NCI-H526 treated with DMSO at 0.1 percent for 48 hours (cell line): Measurements from ENCODE around the gene ECT2.
"Not testable (repeated sequence)": the region's sequence is repeated elsewhere in the genome, so short reads cannot be mapped to it uniquely, and the experiment has no call there.

ENCODE experiments used
- DNase-seq: peaks from one replicate; lab custom pipeline; 2025; lab: John Stamatoyannopoulos, UW

Gene ECT2

DNA sequence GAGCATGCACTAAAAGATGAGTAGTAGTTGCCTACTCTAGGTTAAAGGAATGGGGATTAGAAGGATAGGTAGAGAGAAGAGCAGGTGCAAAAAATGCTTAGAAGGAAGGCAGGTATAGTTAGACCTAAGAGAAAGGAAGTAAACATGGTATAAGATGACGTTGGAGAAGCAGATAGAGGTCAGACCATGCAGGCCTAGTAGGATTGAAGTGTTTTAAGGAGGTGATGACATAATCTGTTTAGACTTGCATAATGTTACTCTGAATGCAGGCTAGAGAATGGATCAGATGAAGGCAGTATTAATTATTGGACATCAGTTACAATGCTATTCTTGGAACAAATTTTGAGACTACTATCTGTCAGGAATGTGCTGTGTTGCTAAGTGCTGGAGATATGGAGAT is 11.1 kb upstream of the ECT2 start:
- no peak for DNase-seq

DNA sequence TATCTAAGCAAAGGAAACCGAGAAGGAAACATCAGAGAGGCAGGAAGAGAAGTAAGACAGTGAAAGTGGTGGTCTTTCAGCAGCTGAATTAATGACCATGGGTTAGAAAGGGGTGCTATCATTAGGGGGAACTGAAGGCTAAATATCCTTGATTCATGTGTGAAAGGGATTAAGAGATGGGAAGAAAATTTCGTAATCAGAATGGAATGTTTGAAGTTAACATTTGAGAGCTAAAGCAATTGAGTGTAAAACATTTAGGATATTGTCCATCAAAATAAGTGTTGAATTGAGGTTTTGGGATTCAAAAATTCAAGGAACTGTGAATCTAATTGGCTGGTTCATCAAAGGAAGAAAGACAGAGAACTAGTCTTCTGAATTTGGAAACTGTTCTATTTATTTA is 4.1 kb upstream of the ECT2 start:
- no peak for DNase-seq

DNA sequence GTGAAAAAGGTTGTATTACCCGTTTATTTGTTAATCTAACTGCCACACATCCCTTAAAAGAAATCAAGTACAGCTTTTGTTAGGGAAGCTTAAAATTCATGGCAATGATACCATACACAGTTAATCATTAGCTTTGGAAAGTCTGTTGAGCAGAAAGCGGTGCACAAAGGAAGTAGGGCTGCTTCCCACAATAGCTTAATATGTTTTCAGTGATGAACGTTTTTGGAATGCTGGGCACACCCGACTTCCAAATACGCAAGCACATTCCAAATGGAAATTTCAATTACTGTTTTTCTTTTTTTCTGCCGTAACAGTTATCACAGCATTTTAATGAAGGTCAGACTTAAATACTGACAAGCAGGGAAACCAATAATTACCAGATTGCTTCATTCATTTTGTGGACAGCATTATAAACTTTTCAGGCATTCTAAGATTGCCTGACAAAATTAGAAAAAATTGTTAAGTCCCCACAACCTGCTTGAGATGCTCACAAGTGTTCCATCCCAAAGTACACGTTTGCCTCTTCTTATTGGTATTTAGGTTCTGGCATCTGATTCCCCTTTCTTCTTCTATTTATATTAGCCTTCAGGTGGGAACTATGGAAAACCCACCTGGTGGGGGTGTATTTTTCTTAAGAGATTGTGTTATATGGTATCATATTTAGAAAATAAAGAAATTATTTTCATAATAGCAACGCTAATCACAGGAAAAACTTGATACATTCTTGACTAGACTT is 1.1 kb upstream of the ECT2 start:
- DNase-seq: peak; percentile 74

DNA sequence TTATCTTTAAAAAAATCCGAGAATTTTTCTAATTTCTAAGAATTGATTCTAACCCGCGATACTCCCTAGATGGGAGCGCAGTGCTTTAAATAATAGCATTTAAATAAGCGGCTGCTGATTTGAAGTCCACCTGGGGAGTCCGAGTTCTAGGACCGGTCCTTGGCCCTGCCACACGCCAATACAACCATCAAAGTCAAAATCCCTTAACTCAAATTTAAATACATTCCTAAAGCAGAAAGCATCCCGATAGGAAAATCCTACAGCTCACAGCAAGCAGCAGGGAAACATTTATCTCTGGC is 508 bp upstream of the ECT2 start:
- DNase-seq: no peak

DNA sequence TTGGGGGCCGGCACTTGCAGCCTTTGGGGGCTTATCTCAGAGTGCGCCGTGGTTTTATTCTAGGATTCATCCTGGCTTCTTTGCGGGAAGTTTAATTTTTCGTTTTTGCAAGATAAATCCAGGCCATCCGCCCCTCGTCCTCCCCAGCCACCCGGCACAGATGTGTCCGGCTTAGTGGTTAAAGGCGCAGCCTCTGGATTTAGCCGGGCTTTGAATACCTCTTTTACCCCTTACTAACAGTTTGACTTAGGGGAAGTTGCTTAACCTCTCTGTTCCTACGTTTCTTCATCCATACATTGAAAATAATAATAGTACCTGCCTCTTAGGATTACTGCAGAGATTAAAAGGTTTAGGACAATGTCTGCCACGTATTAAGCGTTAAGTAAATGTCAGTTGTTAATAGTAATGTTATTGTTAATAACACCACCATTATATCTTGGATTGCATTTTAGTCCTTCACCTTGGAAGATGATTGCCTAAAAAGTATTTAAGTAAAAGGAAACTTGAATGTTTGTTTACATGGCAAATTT is 714 bp downstream of the ECT2 start:
- no peak for DNase-seq

DNA sequence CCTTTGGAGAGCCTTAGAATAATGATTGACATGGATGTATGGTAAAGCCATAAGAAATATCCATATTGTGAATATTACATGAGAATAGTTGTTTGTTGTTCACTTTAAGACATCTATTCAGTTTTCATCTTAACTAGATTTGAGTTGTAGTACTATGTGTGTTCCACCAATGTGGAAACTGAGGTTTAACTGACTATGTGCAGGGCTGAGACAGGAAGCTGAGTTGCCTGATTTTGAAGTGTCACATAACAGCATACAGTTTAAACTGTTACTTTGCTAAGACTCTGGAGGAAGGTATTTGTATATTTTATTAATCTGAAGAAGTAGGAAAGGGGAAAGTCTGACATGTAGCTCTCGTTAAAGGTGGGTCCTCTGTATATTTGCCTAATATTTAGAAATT is 2.1 kb downstream of the ECT2 start:
- DNase-seq: no peak

DNA sequence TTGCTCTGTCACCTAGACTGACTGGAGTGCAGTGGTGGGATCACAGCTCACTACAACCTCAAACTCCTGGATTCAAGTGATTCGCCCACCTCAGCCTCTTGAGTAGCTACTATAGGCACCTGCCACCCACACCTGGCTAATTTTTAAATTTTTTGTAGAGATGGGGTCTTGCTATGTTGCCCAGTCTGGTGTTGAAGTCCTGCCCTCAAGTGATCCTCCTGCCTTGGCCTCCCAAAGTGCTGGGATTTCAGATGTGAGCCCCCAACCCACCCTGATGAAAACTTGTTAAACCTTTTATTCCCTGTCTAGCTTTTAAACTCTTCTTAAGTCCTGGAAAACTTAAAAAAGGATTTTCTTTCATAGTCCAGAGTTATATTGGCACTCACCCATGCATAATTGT is 2.6 kb downstream of the ECT2 start:
- no peak for DNase-seq

DNA sequence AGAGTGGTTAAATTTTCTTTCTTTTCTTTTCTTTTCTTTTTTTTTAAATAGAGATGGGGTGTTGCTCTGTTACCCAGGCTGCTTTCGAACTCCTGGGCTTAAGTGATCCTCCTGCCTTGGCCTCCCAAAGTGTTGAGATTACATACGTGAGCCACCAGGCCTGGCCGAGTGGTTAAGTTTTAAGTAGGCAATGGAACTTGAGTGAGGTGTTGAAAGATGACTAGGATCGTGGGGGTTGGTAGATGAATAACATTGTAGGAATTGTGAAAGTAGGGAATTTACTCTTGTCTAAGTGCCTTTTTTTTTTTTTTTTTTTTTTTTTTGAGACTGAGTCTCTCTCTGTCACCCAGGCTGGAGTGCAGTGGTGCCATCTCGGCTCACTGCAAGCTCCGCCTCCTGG is 9.9 kb downstream of the ECT2 start:
- DNase-seq: not testable (repeated sequence)

DNA sequence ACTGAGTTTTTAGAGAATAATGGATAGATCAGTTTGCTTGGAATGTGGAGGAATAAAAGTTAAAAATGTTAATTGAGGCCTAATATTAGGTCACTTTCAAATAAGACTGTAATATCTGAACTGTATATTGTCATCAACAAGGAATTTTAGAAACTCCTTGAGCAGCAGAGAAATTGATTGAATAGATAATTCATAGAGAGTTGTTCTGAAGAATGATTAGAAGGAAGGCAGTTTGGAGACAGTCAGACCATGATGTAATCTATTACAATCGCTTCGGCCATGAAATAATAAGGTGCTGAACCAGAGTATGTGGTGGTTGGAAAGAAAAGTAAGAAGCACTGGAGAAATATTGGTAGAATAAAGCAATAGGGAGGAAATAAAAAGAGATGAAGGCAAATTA is 15.7 kb downstream of the ECT2 start:
- no peak for DNase-seq

DNA sequence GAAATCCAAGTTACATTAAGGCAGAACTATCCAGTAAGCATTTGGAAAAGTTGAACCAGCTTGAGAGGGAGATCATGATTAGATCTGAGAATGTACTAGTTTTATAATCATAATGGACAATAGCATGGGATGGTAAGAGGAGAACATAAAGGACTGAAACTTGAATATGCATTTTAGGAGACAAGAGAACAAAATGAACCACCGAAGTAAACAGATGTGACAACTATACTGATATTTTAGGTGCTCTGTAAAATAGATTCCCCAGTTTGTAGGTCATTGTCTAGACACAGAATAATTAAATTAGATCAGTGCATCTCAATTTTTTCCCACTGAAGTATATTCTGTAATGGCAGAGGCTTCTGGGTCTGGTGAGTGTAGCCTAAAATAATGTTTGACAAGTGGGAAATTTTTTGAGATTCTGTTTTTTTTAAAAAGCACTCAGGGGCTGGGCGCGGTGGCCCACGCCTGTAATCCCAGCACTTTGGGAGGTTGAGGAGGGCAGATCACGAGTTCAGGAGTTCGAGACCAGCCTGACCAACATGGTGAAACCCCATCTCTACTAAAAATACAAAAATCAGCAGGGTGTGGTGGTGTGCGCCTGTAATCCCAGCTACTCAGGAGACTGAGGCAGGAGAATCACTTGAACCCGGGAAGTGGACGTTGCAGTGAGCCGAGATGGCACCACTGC is 16.3 kb downstream of the ECT2 start:
- no peak for DNase-seq

DNA sequence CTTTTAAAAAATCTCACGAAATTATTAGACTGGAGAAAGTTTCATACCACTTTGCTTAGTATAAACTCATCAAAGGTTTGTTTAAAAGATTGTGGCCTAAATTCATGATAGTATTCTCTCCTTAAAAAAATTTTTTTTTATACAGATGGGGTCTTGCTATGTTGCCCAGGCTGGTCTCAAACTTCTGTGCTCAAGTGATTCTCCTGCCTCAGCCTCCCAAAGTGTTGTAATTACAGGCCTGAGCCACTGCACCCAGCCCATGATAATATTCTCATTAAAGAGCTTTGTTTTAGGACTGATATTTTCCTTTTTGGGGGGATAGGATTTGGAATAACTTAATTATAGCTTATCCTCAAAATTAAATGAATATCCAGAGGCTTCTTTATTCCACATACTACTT is 19.9 kb downstream of the ECT2 start:
- DNase-seq: no peak

DNA sequence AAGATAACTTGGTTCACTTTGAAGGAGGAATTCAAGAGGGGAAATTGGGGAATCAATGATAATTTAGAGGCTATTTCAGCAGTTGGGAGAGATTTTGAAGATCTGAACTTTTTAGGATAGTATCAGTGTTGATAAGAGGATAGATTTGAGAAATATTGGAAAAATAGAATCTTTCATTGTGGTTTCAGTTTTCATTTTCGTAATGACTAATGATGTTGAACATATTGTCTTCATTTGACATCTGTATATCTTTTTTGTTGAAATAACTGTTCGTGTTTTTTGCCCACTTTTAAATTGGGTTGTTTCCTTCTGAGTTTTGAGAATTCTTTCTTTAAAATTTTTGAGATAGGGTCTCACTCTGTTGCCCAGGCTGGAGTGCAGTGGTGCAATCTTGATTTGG is 21.1 kb downstream of the ECT2 start:
- DNase-seq: no peak

DNA sequence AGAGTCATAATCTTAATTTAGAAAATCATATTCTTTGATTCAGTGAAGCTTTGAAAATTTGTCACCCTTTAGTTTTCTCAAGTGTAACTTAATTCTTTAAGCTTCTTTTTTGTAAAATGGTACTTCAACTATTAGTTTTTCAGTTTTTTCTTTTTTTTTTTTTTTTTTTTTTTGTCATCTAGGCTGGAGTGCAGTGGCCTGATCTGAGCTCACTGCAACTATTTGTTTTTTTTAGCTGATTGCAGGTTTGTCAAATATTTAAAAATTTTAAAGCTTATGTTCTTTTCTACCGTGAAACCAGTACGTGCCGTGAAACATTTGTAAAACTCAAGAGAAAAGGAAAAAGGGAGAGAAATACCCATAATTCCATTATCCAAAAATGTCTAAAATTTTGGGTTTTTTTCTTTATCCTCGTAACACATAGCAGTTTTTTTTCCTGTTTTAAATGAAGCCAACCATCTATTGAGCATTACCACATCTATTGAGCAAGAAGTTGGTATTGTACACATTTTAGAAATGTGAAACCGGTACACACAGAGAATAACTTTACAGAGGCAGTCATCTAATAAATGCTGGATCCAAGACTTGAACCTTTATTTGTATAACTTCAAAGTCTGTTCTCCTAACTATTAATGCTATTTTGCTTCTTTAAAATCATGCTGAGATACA is 25.7 kb downstream of the ECT2 start:
- no peak for DNase-seq

DNA sequence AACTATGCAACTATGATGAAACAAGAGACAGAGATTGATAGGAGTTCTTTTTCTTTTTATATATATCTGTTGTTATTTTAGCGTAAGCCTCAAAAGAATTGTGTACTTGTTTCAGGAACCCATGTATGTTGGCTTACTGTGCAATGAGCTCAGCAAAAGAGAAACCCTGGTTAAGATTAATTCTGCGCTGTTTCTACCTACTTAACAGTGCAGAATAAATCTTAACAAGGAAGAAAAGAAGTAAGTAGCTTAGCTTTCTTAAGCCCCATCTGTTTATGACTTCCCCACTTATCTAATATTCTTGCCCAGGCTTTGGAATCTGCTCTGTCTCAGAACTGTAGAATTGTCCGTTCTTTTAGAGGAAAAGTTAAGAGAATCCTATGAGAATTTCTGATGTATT is 27.4 kb downstream of the ECT2 start:
- no peak for DNase-seq

DNA sequence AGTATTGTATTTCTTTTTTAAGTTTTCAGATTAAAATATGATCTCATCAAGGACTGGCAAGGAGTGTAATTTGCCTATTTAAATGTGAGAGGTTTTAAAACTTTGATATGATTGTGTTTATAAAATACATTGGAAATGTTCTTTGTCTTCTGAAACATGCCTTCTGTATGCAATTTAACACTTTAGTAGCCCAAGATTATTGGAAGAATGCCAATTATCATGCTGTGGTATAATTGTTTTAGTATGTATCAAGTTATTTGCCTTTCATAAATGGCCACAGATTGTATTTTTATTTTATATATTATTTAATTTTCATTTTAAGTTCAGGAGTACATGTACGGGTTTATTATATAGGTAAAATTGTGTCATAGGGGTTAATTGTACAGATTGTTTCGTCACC is 31.7 kb downstream of the ECT2 start:
- DNase-seq: no peak

DNA sequence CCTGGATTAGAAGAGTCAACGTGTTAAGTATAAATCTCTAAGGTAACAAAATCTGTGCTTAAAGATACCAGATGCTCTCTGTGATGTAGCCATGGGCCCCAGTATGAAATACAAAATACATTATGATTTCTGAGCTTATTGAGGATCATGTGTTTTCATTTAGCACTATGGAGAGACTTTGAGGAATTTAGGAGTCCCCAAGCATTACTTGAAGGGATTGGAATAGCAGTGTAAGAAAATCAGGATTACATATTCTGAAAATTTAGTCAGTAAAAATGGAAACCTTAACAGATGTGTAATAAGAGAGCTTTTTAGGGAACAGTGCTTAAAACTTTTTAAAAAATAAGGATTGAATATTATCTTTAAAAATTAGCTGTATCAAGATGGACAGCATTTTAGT is 35.5 kb downstream of the ECT2 start:
- no peak for DNase-seq

DNA sequence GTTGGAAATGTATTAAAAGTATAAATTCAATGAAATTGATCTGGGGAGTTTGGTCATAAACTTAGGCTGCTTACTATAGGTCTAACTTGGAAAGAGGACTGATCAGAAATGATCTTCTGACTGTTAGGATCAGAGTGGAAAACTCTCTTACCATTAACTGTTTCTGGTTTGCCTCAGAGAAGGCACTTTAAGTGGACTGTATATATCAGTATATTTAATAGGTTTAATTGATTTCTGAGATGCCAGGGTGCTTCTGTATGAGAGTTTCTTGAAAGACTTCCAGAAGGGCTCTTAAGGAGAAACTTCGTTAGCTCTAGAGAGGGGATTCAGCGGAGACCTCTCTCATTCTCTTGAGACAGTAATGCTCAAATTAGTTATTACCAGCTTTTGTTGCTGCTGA is 36.5 kb downstream of the ECT2 start:
- DNase-seq: no peak

DNA sequence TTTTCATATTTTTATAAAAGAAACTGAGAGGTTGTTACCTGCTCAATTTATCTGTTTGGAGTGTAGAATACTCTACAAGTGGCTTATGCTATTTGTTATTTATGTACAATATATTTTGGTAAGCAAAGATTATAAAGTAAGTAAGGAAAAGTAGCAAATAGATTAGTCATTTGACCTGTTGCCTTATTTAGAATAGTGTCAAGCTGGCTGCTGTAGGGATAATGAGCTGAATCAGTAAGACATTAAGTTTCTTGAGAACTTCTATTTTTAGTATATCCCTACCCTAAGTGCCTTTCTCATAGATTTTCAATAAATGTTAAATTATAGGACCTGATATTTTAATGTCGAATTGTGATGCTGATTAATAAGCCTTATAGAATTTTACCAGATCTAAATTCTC is 37.2 kb downstream of the ECT2 start:
- DNase-seq: no peak

DNA sequence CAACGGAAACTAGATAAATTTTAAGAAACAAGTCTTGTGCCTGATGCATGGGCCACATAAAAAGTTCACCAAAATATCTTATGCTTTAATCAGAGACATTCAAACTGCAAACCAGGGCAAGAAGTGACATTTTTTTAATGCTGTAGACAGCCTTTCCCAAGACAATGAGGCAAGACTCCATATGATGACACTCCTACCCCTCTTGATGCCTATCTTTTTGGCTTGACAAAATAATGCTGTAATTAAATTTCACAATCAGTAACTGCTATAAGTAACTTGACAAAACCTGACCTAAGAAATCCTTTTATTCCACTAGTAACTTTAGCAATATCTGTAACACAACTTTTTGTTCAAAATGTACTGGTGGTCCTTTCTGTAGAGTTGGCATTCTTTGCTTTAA is 48.7 kb downstream of the ECT2 start:
- DNase-seq: no peak

DNA sequence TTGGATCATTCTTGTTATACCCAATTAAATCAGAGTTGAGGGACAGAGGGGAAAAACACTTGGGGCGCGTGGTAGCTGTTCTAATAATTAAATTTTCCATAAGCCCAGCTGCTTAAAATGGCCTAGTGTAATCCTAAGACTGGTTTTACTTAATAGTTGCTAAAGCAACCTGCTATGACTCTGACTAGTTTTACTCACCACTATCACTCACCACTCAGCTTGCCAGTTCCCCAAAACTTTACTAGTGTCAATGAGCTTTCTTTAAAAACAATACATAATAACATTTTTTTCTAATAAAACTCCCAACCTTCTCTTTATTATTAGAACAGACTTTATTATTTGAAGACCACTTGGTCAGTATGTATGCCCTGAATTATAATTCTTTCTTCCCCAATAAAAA is 49.6 kb downstream of the ECT2 start:
- DNase-seq: no peak

DNA sequence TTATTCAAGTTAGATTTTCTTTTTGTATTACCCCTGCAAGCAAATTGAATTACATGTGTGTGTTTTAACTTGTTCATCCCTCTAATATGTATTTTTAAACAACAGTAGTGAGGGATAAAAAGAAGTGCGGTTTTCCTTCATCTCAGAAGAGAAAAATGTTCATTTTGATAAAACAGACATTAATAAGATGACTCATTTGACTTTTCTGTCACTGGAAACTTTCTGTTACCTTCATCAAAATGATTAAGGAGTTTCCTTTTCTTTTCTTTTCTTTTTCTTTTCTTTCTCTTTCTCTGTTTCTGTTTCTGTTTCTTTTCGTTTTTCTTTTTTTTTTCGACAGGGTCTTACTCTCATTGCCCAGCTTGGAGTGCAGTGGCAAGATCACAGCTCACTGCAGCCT is 53.0 kb downstream of the ECT2 start:
- DNase-seq: no peak

DNA sequence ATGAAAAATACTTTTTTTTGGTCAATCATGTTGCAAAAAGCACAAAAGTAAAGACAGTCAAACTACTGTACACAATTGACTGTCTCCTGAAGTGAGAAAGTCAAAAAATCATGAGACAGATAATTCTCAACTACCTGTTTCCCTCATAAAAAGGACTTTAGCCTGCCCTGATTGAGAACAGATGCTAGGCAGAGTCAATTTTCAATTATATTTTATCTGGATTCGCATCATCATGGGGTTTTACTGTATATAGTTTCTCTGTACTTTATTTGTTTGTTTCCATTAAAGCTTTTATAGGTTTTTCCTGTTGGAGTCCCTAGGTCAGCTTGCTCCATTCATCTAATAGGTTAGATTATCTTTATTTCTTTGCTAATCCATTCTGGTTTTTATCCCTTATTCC is 53.8 kb downstream of the ECT2 start:
- no peak for DNase-seq

DNA sequence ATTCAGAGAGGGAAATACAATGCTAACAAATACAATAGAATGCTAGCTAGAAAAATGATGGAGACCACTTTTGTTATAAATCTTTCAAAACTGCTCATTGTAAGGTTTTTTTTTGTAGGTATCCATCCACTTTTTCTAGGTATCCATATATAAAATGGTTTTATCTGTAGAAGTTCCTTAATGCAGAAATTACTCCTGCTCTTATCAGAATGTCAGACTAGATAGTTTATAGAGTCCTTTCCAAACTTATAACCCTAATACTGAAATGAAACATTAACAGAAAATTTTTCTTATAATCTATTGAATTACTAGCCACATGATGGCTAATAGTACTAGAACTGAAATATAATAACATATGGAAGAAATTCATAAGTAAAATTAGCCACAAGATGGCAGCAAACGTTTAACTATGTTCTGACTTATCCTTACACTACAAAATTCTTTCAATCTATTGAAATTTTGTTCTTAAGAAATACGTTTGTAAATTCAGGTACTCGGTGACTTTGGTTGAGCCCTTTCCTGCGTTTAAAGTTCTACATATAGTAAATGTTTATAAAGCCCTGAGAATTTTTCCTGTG is 58.5 kb downstream of the ECT2 start:
- peak; percentile 26 for DNase-seq
